ENCODE data around the gene GCAT. TPM values are rescaled to one million over a fixed set of nuclear protein-coding genes. Genes with fewer than 3 reads are reported as not detected.

The GCAT gene
- polyA plus RNA-seq, 1 of the 3 experiments (the other 2 are of a cell fraction): 24.2 TPM

- TF ChIP-seq, protein P1, sequence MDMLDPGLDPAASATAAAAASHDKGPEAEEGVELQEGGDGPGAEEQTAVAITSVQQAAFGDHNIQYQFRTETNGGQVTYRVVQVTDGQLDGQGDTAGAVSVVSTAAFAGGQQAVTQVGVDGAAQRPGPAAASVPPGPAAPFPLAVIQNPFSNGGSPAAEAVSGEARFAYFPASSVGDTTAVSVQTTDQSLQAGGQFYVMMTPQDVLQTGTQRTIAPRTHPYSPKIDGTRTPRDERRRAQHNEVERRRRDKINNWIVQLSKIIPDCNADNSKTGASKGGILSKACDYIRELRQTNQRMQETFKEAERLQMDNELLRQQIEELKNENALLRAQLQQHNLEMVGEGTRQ (IDR thresholded peaks at IDR 0.05; ENCODE audit: borderline replicate concordance, low read depth, low read length): no peak
- no peak for TF ChIP-seq CHD2 (IDR thresholded peaks at IDR 0.05; ENCODE audit: low read length, partially characterized antibody)
- TF ChIP-seq JUND (IDR thresholded peaks at IDR 0.05): no peak
- no peak for TF ChIP-seq FOSL2 (IDR thresholded peaks at IDR 0.05; ENCODE audit: borderline replicate concordance, low read depth)
- TF ChIP-seq TCF12 (IDR thresholded peaks at IDR 0.05): no peak
- no peak for TF ChIP-seq REST (IDR thresholded peaks at IDR 0.05; ENCODE audit: low read depth, low read length)
- TF ChIP-seq POLR2AphosphoS5 (IDR thresholded peaks at IDR 0.05; ENCODE audit: low read depth, low read length): 0 out of 2 replicates have a peak, but pooled peaks have one; percentile 13
These were observed 10.1 kb downstream of the GCAT start (continued) for GRCh38 chr22:37817705-37818408.

- WGBS (ENCODE audit: low lambda C conversion rate): 92% methylated on average over 60 of the region's 68 CpGs
- Histone ChIP-seq H3K27ac (ENCODE audit: low read depth in 2 of 2, low read length in 1 of 2) (peak overlapping the region in 1 of 2 experiments; percentile 73; a peak in 2 of 4 replicates), H3F3A (replicated peaks; ENCODE audit: insufficient read depth) (no peaks in the 10 kb centered on the region), H3K79me2 (ENCODE audit: insufficient read depth) (no peaks in the 10 kb centered on the region), H3K4me3 (ENCODE audit: low read depth in 2 of 2, low read length in 1 of 2) (no peak overlapping the region), H2AFZ (ENCODE audit: low read depth) (peak overlapping the region; percentile 96; the same call in 1 of the 2 replicates), H3K4me2 (no peak overlapping the region), H3K36me3 (replicated peaks in 1 of 2; ENCODE audit: control insufficient read depth in 1 of 2, insufficient read depth in 2 of 2, low read length in 1 of 2) (peaks cover 0 to 7% of the 10 kb centered on the region in 2 experiments), H3K27me3 (ENCODE audit: insufficient read depth) (no peaks in the 10 kb centered on the region), H3K9me3 (no peaks in the 10 kb centered on the region), H4K20me1 (ENCODE audit: insufficient read depth) (no peaks in the 10 kb centered on the region), H3K9me2 (no peaks in the 10 kb centered on the region), H3K4me1 (ENCODE audit: control insufficient read depth in 1 of 2, insufficient read depth in 2 of 2, low read depth in 1 of 2, low read length in 1 of 2) (peaks cover 0 to 8% of the 10 kb centered on the region in 2 experiments; a peak in 1 of 4 replicates), H3K9ac (no peak overlapping the region)
- no peak for DNase-seq
- ChIA-PET POLR2A (interaction anchor here (0.7 to 2.2 kb wide), 7 partner anchors 10 to 66 kb away, joined by 3 to 13 read pairs (median 3); partner anchors contain the start of gene GCAT), CTCF (interaction anchor here (0.7 to 14.0 kb wide), 21 partner anchors 9 to 158 kb away, joined by 3 to 182 read pairs (median 6); partner anchors contain the start of genes ANKRD54, EIF3L, GCAT and MICALL1)
- TF ChIP-seq TCF12 (IDR thresholded peaks at IDR 0.05): no peak
- no peak for TF ChIP-seq TAF1 (IDR thresholded peaks at IDR 0.05; ENCODE audit: borderline replicate concordance, low read depth, low read length)
- no peak for TF ChIP-seq GABPA (IDR thresholded peaks at IDR 0.05; ENCODE audit: low read depth)
- no peak for TF ChIP-seq EZH2phosphoT487 (IDR thresholded peaks at IDR 0.05; ENCODE audit: borderline replicate concordance, low read depth)
- TF ChIP-seq CHD2 (IDR thresholded peaks at IDR 0.05; ENCODE audit: low read length, partially characterized antibody): no peak
- TF ChIP-seq MEF2A (IDR thresholded peaks at IDR 0.05; ENCODE audit: borderline replicate concordance, low read depth): no peak
- TF ChIP-seq, protein P2, sequence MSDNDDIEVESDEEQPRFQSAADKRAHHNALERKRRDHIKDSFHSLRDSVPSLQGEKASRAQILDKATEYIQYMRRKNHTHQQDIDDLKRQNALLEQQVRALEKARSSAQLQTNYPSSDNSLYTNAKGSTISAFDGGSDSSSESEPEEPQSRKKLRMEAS (IDR thresholded peaks at IDR 0.05; ENCODE audit: low read depth): no peak
- no peak for TF ChIP-seq USF1 (IDR thresholded peaks at IDR 0.05; ENCODE audit: borderline replicate concordance, low read depth)
- TF ChIP-seq CTCF (IDR thresholded peaks at IDR 0.05): no peak
- no peak for TF ChIP-seq NRF1 (IDR thresholded peaks at IDR 0.05; ENCODE audit: low read depth, low read length)
- no peak for TF ChIP-seq RFX5 (IDR thresholded peaks at IDR 0.05; ENCODE audit: low read length)
- TF ChIP-seq RCOR1 (IDR thresholded peaks at IDR 0.05; ENCODE audit: low read length): no peak
- no peak for TF ChIP-seq FOXJ3 (CRISPR knock-in tag; IDR thresholded peaks at IDR 0.05)
- TF ChIP-seq SIN3A (IDR thresholded peaks at IDR 0.05; ENCODE audit: borderline replicate concordance, low read depth, low read length): no peak
- TF ChIP-seq PBX3 (IDR thresholded peaks at IDR 0.05): no peak
- no peak for TF ChIP-seq SMC3 (IDR thresholded peaks at IDR 0.05; ENCODE audit: low read depth, low read length)
These were observed 10.8 kb downstream of the GCAT start for GRCh38 chr22:37818409-37819104.
